ENCODE results near the gene IFT74. TPM values are rescaled to one million over a fixed set of nuclear protein-coding genes. Genes with fewer than 3 reads are reported as not detected.
A peak's percentile ranks its signal among the peaks of the same experiment; 100 is the strongest.
"Not testable (repeated sequence)": the region's sequence is repeated elsewhere in the genome, so short reads cannot be mapped to it uniquely, and the experiment has no call there.

The IFT74 gene
- total RNA-seq, 1 donor from 2014 or later = 5.2 TPM

DNA sequence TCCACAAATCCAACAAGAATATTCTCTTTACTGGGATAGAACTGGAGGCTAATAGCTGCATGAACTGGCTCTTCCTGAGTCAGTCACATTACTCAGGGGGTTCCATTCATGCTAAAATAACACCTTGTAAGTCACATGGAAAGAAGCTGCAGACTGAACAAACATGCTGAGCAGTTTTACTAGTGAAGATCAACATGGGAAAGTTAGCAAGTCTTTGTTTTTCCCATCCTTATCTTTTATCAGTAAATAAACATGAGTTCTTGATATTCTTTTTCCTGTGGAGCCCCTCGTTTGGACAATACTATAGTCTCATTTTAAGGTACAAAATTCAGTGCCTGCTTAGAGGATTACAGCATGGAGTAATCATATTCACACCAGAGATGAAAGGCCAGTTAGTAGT lies 109.1 kb downstream of the IFT74 start:
- no peak for ATAC-seq
- DNase-seq (ENCODE audit: low spot score) = no peak

DNA sequence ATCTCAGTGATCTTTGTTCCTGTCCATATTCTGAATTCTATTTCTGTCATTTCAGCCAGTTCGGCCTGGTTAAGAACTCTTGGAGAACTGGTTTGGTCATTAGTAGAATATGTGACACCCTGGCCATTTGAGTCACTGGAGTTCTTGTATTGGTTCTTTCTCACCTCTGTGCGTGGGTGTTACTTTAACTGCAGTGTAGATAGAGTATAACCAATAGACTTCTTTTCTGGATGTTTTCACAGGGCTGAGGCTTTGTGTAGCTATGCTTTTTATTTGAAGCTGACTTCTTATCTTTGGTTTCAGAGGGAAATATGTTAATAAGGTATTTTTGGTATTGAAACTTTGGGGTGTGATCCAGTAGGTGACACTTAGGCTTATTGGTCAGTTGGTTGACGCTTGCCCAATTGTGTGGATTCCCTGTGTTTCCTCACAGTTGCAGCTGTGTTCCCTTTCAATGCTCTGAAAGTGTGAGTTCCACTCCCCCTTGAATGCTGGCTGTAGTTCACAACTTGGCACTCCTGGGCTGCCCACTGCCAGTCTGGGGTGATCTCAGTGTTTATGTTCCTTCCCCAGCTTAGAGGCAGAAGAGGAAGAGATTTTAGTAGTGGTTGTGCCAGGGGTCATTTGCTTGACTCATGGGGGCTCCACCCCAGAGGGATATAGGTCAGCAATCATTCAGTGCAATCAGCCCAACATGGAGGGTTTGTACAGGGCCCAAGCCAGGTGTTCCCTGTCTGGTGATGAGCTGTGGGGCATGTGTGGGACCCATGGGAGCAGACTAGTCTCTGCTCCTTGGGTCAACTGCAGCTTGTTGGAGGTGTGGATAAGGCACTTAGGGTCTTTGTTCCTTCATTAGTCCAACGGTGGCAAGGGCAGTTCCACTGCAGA lies 117.9 kb downstream of the IFT74 start:
- ATAC-seq (no peak), DNase-seq (ENCODE audit: low spot score) (no peak)

DNA sequence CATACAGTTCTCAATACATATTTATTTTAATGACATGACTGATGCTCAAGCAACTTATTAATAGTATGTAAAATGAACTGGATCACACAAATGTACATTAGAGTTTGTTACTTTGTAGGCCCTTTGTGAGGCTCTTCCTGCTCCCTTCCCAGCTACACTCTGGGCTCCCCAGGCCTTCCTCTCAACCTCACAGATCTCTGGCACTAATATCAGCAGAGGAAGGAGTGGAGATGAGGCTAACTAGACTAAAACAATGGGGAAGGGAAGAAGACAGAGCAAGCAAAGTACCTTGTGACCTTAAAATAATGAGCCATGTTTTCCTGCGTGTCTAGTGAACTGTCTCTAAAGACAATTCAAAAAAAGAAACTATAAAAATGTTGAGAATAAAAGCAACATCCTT lies 122.5 kb downstream of the IFT74 start:
- ATAC-seq = peak; percentile 53

DNA sequence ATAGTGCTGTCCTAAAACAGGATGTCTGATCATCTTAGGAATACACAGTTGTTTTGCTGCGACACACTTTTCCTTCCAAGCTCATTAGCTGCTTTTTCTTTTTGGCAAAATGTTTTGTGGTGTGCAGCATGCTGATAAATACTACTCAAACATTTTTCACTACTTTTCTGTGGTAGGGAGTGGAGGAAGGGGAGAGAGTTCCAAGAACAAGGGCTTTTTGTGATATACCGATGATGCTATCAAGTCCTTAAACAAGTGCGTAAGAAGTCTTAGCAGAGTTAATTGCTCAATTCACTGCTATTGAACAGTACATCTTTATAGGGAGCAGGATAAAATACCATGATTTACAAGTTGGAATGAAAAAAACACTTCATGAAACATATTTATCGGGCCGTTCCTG lies 129.2 kb downstream of the IFT74 start:
- DNase-seq (ENCODE audit: low spot score) (no peak), ATAC-seq (no peak)

More for the DNA sequence above, 122.5 kb downstream of the IFT74 start:
- DNase-seq (ENCODE audit: low spot score) = no peak

- DNase-seq (ENCODE audit: low spot score) (no peak), ATAC-seq (no peak)
Observed at GRCh38 chr9:27086818-27087680, 130.8 kb downstream of the IFT74 start.

DNA sequence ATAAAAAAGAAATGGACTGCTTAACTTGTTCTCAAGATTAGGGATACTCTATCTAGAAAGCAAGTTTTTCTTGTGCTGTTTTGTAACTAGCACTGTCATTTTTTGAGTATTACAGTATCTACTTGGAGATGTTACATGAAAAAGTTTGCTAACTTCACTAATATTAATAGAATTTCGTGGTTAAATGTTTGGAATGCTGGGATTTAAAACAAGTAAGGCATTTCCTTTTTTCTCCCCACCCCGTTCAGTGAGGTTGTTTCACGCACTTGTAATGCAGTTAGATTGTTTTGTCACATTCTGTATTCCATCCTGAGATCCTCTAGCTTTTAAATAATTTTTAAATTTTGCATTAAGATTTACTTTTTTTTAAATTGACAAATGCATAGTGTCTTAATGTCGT lies 132.8 kb downstream of the IFT74 start:
- ATAC-seq = no peak
- no peak for DNase-seq (ENCODE audit: low spot score)

- ATAC-seq (no peak), DNase-seq (ENCODE audit: low spot score) (no peak)
Observed at GRCh38 chr9:27089706-27090105, 133.5 kb downstream of the IFT74 start.

GRCh38 chr9:27090231-27090630 lies 134.0 kb downstream of the IFT74 start:
- ATAC-seq (no peak), DNase-seq (ENCODE audit: low spot score) (no peak)

DNA sequence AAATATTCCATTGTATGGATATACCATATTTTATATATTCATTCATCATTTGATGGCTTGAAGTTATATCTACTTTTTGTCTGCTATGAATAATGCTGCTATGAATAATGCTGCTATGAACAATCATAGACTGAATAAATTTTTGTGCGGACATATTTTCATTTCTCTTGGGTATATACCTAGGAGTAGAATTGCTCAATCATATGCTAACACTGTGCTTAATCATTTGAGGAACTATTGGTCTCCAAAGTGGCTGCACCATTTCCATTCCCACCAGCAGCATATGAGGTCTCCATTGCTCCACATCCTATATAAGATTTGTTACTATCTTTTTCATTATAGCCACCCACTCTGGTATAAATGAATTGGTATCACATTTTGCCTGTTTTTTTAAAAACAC lies 134.5 kb downstream of the IFT74 start:
- ATAC-seq (no peak), DNase-seq (ENCODE audit: low spot score) (no peak)

- DNase-seq (ENCODE audit: low spot score); ATAC-seq: not testable (repeated sequence)
Observed at GRCh38 chr9:27092496-27092895, 136.3 kb downstream of the IFT74 start.

GRCh38 chr9:27093384-27094067 lies 137.3 kb downstream of the IFT74 start:
- not testable (repeated sequence) for DNase-seq (ENCODE audit: low spot score); ATAC-seq

- no peak for DNase-seq (ENCODE audit: low spot score)
- ATAC-seq = no peak
Observed at GRCh38 chr9:27094640-27095298, 138.6 kb downstream of the IFT74 start.

- DNase-seq (ENCODE audit: low spot score) = no peak
- ATAC-seq = no peak
Observed at GRCh38 chr9:27107241-27107640, 151.0 kb downstream of the IFT74 start.

DNA sequence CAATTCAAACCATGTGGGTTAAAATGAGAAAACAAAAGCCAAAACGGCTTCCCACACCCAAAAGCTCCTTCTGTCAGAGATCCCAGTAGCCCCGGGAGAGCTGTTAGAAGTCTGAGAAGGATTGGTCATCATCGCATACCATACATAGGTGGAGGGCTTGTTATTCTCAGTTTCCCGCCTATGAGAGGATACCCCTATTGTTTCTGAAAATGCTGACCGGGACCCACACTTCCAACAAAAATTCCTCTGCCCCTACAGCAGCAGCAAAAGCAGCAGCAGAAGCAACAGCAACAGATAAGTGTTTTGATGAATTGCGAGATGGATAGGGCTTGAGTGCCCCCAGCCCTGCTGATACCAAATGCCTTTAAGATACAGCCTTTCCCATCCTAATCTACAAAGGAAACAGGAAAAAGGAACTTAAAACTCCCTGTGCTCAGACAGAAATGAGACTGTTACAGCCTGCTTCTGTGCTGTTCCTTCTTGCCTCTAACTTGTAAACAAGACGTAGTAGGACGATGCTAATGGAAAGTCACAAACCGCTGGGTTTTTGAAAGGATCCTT lies 152.8 kb downstream of the IFT74 start, which contains the start of gene TEK:
TEK (plus strand) TSS at position 245 of the 561 bp plus-strand sequence. CDS start 366 bp downstream, outside the sequence.
- ATAC-seq = peak; percentile 63

DNA sequence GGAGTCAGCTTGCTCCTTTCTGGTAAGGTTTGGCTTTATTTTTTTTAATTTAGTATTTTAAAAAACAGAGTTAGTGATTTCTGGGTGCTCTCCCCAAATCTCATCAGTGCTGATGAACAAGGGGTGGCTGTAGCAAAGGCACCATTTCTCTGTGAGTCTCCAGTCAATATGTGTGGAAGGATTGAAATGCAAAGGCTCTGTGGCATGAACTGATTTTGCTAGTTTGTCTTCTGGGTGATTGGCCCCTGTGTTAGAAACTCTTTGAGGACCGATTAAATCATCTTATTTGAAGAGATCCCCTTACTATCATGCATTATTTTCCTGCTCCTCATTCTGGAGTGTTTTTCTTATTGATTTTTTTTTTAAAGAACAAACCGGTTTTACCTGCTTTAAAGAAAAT lies 153.4 kb downstream of the IFT74 start:
- ATAC-seq = no peak
- DNase-seq (ENCODE audit: low spot score) = no peak

More for the DNA sequence above, 152.8 kb downstream of the IFT74 start, which contains the start of gene TEK:
- no peak for DNase-seq (ENCODE audit: low spot score)

DNA sequence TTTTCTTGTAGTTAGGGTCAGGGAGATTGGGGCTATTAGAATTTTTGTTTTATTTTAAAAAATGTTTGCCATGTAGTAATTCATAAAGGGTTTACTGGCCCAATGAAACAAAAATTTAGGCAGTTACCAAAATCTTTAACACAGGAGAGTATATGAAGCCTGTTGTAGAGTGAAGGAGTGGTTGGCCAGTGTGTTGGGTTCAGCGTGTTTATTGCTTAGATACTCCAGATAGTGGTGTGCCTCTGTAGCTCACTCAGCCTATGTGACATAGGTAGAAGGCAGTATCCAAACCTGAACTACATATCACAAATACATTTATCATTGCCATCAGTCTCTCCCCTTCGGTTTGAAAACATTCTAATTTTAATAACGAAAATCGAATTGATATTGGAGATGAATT lies 154.0 kb downstream of the IFT74 start:
- ATAC-seq (no peak), DNase-seq (ENCODE audit: low spot score) (no peak)

DNA sequence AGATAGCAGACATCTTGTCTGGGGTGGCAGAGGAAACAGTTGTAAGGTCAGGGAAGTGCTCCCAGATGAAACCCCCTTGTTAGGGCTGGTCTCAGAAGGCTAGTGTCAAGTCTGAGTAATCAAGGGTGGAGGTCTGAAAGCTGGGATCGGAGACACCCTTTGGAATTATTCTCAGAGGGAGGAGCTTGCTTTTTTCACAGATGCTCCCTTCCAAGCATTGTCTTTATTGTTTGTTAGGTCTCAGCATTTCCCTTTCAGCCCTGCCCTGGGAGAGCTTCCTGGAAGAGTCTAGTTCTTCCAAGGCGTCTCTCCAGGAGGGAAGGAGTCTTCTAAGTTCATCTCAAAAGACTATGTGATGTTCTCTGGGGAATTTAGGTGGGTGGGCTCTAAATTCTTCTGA lies 156.0 kb downstream of the IFT74 start:
- no peak for DNase-seq (ENCODE audit: low spot score)

More for the DNA sequence above, 156.0 kb downstream of the IFT74 start:
- ATAC-seq = no peak

Data from left lobe of liver (tissue), 2 donors.